LoVo (cell line): ENCODE measurements around the gene SPOPL.
"Not testable (repeated sequence)": the region's sequence is repeated elsewhere in the genome, so short reads cannot be mapped to it uniquely, and the experiment has no call there.

Experiments used
- DNase-seq: peaks from one replicate; pipeline ENCODE4 v3.0.0-alpha.2; 2016; ENCODE audit warnings: low spot score

Gene SPOPL

GRCh38 chr2:138501425-138502254 is at the start of gene SPOPL:
TSS of gene SPOPL (plus strand) at chr2:138501770. CDS start at chr2:138550217, 48,447 bp downstream.
- DNase-seq, result peak; percentile 88

- DNase-seq, result no peak
These were observed 49.2 kb upstream of the SPOPL start for GRCh38 chr2:138452324-138452723.

DNA sequence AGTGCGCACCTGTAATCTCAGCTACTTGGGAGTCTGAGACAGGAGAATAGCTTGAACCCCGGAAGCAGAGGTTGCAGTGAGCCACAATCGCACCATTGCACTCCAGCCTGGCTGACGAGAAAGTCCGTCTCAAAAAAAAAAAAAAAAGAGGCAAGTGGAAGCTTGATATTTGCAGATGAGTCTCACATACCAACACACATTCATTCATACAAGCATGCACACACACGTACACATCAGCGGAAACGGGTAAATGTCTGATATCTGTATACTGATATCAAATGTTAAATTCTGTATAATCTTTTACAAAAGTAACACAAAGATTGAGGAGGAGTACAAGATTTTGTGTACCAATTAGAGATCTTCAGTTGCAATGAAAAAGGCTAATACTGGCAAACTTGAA is 47.8 kb upstream of the SPOPL start:
- DNase-seq, result no peak

DNA sequence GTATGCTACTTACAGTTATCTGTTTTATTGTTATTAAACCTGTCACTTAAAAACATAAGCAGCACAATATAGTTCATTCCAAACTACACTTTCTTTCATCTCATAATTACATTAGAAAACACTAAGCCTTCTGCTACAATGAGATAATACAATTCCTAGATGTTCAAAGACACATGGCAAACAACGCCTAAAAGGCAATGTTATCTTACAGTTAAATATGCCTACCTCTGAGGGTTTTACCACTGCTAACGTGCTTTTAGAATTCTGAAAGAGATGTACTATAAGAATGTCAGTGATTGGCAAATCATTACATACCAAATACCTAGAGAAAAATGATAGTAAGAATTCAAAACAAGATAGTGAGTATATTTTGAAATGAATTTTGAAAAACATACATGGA is 46.8 kb upstream of the SPOPL start:
- DNase-seq, result no peak

- no peak for DNase-seq
These were observed 46.3 kb upstream of the SPOPL start for GRCh38 chr2:138455275-138455674.

DNA sequence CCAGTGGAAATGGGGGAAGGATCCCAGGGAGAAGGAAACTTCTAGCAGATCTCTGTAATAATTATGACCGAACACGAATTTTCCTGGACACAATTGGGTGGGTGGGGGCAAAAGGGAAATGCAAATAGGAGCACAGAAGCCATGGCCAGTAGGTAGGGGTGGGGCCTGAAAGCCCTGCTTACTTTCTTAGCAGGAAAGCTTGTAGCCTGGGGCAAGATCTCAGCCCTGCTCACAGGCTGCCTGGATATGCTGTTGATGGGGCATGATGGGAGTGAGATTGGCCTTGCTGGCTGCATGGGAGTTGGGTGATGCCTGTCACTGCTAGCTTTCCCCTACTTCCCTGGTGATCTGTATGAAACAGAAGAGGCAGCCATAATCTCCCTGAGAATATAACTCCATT is 45.9 kb upstream of the SPOPL start:
- DNase-seq, result no peak

DNA sequence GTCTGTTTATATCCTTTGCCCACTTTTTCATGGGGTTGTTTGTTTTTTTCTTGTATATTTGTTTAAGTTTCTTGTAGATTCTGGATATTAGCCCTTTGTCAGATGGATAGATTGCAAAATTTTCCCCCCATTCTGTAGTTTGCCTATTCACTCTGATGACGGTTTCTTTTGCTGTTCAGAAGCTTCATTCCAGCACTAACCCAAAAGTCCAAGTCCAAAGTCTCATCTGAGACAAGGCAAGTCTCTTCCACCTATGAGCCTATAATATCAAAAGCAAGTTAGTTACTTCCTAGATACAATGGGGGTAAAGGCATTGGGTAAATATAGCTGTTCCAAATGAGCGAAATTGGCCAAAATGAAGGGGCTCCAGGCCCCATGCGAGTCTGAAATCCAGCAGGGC is 38.9 kb upstream of the SPOPL start:
- DNase-seq, result not testable (repeated sequence)

GRCh38 chr2:138468617-138469016 is 33.0 kb upstream of the SPOPL start:
- DNase-seq, result no peak

DNA sequence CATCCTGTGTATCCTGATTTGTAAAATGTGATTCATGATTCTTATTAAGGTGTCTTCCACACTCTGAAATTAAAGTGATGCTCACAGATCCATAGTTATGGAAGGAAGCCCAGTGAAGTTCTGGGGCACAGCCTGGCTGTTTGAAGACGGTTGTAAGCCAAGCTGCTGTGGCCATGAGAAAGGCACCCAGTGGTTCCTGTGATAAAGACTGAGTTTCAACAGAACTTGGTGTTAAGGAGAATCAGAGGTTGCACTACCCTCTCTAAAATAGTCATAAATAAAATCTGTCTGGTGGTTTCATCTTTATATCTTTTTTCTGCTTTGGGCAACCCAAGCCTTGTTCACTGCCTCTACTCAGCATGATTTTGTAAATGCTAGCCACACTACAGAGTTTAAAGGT is 32.2 kb upstream of the SPOPL start:
- DNase-seq, result no peak

- no peak for DNase-seq
These were observed 30.6 kb upstream of the SPOPL start for GRCh38 chr2:138470941-138471340.

GRCh38 chr2:138474100-138474825 is 27.3 kb upstream of the SPOPL start:
- no peak for DNase-seq

GRCh38 chr2:138475277-138475776 is 26.2 kb upstream of the SPOPL start:
- DNase-seq, result no peak

DNA sequence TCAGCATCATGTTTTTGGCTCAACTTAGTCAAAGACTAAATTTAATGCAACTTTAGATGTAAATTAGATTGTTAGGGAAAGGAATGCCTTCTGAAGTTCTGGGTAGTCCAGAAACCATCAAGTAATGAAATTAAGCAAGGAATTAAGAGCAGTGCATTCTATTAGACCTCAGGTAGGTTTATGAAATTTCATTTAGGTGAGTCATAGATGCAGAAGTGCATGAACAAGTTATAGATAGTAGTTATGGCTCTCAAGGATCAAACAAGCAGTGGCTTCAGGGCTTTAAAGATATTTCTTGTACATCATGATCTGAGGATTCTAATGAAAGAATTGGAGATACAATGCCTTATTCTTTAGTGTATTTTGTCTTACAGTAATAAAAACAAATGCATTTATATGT is 25.4 kb upstream of the SPOPL start:
- no peak for DNase-seq

DNA sequence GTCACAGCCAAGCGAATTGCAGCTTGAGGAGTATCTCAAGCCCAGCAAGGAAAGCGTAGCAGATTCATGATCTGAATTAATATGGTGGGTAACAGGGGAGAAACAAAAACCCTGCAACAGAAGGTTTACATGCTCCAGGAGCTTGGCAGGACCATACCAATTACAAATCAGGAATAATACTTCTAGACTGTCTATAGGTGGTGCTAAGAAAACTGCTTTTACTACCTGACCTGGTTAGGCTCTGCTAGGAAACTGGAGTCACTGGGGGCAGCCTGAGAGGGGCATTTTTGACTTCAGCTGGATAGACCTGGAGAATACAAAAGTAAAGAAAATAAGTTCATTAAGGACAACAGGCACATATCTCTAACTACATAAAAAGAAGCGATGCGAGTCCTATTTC is 24.6 kb upstream of the SPOPL start:
- no peak for DNase-seq

DNA sequence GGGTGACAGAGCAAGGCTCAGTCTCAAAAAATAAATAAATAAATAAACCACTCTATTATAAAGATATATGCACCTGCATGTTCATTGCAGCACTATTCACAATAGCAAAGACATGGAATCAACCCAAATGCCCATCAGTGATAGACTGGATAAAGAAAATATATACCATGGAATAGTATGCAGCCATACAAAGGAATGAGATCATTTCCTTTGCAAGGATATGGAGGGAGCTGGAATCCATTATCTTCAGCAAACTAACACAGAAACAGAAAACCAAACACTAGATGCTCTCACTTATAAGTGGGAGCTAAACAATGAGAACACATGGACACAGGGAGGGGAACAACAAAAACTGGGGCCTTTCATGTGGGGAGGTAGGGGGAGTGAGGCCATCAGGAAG is 18.8 kb upstream of the SPOPL start:
- DNase-seq, result not testable (repeated sequence)

- no peak for DNase-seq
These were observed 16.6 kb upstream of the SPOPL start for GRCh38 chr2:138485019-138485418.

GRCh38 chr2:138486363-138487198 is 15.0 kb upstream of the SPOPL start:
- no peak for DNase-seq

DNA sequence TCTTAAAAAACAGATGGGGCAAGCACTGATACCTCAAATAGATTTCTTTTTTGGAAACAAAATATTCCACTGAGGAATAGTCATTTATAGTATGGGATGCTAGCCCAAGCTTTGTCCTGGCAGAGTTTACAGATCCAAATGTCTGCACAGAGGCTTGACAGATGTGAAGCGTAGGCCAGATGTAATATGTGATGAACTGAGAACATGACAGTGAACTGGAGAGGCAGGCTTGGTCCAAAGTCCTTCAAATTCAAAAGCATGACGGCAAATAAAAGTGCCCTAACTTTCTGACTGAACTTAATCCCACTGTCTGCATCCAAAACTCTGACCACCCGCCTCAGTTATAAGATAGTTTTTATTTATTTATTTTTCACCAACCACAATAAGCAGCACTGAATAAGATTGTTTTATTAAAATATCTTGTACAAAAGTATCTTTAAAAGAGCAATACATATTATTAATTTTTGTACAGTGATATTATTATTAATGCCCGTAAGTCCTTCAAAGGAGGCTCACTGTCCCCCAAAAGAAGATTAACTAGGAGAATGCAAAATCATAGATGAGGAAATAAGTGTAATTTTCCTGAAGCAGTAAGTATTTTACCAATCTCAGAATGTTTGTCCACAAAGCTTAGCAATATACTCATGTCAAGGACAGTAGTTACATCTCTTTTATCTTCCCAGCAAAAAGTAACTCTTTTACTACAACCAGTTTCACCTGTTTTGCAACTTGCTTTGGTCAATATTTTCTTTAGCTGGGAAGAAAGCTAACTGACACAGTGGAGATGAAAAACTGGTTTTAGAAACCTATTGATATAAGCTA is 10.7 kb upstream of the SPOPL start:
- no peak for DNase-seq

DNA sequence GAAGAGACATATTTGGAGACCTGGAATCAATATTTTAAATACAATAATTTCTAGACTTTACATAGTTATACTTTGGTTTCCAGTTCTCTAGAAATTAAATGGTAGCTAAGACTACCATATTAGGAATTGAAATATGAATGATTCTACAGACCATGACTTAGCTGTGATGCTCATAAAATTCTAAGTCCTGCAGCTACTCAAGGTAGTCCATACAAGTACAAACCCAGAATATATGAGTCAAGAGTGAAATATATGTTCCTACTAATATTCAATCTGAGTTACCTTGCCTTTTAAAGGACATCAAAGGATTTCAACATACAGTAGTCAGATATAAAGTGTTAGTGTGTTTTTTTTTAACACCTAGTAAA is 10.1 kb upstream of the SPOPL start:
- DNase-seq, result no peak

GRCh38 chr2:138492160-138492559 is 9.4 kb upstream of the SPOPL start:
- no peak for DNase-seq

GRCh38 chr2:138493334-138493733 is 8.2 kb upstream of the SPOPL start:
- no peak for DNase-seq
